ENCODE results near the gene MEF2D.

MEF2D gene

DNA sequence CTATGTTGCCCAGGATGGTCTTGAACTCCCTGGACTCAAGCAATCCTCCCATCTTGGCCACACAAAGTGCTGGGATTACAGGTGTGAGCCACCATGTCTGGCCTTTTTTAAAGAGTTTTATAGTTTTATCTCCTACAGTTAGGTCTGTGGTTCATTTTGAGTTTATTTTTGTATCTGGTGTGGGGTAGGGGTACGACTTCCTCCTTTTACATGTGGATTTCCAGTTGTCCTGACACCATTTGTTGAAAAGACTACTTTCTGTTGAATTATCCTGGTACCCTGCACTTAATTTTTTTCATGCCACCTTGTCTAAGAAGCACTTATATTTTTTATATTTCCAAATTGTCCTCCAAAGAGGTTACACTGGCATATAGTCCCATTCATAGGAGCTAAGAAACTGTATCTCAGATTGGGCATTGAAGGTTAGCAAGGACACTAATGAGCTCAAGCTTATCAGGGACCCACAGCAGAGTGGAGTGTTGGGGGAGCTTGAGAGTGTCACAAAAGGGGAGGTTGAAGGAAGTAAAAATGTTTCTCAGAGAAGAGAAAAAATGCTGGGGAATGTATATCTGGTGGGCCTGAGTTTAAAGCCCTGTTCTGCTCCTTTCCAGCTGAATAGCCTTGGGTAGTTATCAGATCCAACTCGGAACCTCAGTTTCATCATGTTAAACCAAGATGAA is 23.4 kb upstream of the MEF2D start:
- DNase-seq (ENCODE audit: low read depth) = no peak

DNA sequence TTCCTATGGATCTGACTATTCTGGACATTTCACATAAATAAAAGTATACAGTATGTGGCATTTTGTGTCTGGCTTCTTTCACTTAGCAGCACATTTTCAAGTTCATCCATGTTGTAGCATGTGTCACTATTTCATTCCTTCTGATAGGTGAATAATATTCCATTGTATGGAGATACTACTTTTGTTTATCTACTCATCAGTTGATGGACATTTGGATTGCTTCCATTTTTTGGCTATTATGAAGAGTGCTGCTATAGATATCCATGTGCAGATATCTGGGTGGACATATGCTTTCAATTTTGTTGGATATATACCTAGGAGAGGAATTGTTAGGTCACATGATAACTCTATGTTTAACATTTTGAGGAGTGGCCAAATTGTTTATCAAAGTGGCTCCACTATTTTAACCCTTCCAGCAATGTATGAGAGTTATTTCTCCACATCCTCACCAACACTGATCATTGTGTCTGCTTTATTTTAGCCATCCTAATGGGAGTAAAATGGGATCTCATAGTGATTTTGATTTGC is 21.9 kb upstream of the MEF2D start:
- DNase-seq (ENCODE audit: low read depth) = no peak

DNA sequence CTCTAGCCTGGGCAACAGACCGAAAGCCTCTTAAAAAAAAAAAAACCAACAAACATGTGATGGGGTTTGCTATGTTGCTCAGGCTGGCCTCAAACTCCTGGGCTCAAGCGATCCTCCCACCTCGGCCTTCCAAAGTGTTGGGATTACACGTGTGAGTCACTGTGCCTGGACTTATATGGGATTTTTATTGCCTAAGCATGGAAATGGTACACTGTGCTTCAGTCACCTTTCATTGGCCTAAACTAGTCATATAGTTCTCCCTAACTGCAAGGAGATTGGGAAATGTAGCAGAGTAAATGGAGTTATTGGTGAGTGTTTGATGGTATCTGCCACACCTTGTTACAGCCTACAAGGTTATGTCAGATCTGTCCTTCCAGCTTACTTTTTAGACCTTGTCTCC is 17.2 kb upstream of the MEF2D start:
- peak; percentile 69 for DNase-seq (ENCODE audit: low read depth)

DNA sequence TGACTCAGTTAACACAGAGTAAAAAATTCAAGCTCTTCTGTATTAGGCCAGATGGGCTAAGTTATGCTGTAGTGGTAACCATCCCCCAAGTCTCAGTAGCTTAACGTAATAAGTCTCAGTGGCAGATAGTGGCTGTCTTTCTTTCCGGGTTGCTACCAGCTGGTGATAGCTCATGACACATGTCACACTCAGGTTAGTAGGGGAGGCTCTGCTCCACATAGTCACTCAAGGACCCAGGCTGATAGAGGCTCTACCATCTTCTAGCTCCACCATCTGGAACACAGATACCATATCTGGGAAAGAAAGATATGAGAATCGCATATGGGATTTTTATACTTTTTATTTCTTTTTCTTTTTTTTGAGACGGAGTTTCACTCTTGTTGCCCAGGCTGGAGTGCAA is 16.2 kb upstream of the MEF2D start:
- DNase-seq (ENCODE audit: low read depth) = no peak

DNA sequence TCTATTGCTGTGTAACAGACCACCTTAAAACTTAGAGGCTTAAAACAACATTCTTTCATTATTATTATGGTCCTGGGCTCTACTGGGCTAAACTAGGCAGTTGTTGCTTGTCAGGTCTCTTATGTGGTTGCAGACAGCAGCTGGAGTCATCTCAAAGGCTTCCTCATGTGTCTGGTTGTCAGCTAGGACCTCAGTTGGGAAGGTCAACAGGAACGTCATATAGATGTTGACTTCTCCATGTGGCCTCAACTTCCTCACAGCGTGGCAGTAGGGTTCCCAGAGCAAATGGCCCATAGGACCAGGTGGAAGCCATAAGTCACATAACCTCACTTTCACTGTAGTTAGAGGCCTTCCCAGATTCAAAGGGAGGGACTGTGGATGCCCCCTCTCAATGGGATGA is 15.4 kb upstream of the MEF2D start:
- no peak for DNase-seq (ENCODE audit: low read depth)

DNA sequence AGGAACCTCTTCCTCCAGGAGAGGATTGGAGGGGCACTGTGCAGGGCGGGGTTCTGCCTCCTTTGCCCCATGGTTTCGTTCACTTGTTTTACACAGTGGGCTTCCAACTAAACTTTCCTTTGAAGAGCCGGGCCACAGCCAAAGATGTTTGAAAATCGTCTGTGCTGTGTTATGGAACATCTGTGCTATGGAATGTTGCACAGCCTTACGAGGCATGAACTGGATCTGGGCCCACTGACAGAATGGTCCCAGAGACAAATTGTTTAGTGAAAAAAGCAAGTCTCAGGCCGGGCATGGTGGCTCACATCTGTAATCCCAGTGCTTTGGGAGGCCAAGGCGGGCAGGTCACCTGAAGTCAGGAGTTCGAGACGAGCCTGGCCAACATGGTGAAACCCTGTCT is 12.6 kb upstream of the MEF2D start:
- no peak for DNase-seq (ENCODE audit: low read depth)

DNA sequence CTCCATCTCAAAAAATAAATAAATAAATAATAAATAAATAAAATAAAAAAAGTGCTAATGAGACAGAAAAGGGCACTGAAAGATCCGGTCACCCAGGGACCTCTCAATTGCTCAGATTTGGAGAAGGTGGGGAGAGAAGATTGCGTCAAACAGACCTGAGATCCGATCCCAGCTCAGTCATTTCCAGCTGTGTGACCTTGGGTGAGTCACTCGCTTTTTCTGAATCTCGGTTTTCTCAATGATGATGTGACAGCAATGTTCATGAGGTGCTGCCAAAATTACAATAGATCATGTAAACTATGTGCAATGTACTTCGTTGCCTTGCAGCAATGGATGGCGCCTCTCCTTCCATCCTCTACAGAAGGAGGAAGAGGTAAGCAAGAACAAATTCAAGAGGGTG is 11.1 kb upstream of the MEF2D start:
- DNase-seq (ENCODE audit: low read depth) = no peak

DNA sequence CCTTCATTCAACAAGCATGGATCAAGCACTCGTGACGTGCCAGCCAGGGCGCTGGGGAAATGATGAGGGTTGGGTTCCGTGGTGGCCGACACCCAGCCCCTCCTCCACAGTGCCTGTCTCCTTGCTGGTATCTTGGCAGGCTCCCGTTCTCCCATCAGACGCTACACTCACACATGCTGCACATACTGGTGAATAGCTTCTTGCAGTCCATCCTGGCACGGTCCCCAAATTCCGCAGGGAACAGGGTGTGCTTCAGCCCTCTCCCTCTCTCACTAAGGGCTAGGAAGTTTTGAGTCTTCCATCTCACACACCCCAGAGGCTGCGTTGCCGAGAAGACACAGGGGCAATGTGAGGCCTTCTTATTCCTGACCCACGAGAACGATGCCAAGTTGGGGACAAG is 10.1 kb upstream of the MEF2D start:
- no peak for DNase-seq (ENCODE audit: low read depth)

DNA sequence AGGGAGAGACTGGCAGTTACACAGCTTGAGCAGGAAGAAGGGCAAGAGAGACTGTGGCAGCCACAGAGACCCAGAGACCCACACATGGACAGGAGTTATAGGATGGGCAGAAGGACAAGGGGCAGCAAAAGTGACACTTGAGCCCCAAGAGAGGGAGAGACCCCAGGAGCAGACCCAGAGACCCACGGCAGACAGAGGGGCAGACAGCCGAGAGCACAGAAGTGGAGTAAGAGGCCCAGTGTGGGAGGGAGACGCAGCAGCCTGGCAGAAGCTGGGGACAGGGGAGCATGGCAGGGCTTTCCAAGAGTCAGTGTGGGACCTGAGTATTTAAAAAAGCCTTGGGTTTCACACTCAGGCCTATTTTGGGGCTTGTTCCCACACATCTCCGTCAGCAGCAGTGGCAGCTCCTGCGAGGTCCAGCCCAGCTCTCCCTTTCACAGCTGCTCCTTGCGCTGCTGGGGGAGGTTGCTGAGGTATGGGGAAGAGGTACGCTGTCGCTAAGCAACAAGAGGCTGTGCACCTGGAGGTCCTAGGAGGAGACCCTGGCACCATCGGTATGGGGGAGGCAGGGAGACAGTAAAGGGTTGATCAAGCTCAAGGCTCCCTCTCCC is 9.0 kb upstream of the MEF2D start:
- no peak for DNase-seq (ENCODE audit: low read depth)

DNA sequence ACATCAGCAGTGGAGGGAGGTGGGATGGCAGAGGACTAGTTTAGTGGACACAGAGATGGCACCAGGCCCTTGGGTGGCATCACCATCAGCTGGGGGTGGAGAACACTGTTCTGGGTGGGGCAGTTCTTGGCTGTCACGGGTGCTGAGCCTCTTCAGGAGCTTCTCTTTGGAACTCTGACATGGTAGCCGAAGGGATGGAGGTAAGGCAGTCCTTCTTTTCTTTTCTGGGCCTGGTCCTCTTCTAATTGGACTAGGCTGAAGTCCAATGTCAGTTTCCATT is 8.3 kb upstream of the MEF2D start:
- no peak for DNase-seq (ENCODE audit: low read depth)

DNA sequence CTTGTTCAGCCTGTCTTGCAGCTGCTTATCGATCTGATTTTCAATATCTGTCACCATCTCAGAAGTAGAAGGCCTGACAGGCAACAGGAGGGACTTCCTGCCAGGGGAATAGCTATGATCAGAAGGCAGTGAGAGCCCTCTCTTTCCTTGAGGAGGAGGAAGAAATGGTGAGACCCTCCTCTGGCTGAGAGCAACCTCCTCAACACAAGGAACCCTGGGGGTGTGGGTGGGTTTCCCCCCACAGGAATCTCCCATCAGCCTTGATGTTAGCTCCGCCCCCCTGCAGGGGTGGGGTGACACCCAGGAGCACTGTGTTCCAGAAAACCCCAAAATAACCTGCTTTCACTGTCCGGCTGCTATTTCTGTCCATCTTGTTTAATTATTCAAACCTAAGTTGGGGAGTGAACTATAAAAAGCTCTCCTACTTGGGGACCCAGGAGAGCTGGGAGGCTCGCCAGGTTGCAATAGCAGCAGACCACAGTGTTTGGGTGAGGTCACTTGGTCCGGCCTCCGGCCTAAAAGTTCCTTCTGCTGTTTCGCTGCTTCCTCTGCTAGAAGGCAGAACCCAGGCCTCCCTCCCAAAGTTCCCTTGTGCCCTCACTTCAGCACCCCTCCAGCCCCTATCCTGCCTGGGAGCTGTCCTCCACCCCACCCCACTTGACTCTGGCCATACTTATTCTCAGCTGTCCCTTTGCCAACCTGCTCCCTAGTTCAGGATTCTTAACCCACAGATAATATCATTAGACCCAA is 7.8 kb upstream of the MEF2D start:
- no peak for DNase-seq (ENCODE audit: low read depth)

DNA sequence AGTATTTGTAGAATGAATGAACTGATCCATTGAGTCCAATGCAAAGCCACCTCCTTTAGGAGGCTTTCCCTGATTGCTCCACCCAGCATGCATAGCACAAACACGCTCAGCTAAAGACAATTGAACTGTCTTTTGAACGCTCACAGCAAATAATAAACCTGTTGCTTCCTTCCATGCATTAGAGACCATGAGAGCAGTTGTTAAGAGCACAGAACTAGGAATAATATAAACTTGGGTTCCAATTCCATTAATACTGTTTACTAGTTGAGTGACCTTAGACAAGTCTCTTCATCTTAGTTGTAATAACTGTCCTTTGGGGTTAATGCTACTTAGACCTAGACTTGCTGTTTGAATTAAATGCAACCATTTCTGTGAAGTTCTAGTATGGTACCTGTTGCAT is 5.9 kb upstream of the MEF2D start:
- DNase-seq (ENCODE audit: low read depth) = no peak

DNA sequence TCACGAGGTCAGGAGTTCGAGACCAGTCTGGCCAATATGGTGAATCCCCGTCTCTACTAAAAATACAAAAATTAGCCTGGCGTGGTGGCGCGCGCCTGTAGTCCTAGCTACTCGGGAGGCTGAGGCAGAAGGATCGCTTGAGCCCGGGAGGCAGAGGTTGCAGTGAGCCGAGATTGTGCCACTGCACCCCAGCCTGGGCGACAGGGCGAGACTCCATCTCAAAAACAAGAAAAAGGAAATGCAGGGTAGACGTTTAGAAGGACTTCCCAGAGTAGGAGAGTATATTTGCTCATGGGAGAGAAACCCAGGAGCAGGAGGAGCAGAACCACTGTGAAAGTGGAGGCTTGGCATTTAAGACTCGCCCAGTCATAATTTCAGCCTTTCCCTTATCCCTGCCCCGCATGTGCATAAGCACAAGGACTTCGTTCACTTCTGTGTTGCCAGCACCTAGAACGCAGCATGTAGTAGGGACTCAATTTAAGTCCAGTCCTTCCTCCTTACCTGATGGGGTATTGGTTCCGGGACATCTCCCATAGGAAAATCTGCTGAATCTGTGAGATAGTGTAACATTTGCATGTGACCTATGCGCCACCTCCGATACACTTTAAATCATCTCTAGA is 5.2 kb upstream of the MEF2D start:
- DNase-seq (ENCODE audit: low read depth) = no peak

DNA sequence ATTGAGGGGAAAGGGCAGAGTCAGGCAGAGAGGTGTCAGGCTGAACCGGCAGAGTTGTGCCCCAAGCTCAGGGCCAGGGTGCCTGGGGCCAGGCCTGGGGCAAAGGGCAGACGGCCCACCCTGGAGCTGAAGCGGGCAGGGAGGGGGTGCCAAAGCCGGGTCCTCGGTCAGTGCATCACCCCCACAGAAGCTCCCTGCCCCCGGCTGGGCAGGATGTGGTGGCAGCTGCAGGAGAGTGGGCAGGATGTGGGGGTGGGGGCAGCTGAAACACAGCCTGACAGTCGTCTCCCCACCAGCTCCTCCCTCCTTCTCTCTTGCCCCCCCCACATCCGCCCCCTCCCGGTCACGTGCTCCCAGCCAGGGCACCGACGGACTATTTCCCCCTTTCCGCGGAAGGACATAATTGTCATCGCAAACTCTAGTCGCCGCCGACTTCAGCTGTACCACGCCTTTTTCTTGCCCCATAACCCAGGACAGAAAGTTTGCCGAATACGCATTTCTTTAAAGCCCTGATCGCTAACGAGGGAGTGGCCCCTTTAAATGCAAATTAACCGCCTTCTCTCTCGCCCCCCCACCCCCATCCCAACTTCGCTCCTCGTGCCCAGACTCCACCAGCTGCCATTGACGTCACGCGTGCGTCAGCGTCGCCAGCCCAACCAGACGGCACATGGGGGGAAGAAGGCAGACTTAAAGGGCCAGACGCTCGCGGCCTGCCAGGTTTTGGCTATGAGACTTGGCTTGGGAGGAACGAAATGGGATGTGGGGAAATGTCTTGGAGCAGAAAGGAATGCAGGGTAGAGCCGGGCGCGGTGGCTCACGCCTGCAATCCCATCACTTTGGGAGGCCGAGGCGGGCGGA is 4.5 kb upstream of the MEF2D start:
- DNase-seq (ENCODE audit: low read depth) = peak; percentile 99

DNA sequence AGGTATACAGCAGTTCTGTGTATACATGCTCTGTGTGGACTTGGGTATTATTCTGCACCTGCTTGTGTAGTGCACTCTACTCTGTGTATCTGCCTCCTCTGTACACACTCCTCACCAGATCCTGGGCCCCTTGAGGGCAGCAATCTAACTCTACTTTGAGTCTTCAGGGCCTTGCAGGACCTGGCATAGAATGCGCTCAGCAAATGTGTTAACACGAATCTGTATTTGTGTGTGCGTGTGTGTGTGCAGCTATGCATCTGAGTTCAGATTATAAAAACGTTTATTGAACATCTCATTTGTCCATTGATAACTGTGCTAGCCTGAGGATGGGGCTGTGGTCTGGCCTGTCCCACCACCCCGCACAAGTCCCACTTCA is 3.9 kb upstream of the MEF2D start:
- DNase-seq (ENCODE audit: low read depth) = no peak

DNA sequence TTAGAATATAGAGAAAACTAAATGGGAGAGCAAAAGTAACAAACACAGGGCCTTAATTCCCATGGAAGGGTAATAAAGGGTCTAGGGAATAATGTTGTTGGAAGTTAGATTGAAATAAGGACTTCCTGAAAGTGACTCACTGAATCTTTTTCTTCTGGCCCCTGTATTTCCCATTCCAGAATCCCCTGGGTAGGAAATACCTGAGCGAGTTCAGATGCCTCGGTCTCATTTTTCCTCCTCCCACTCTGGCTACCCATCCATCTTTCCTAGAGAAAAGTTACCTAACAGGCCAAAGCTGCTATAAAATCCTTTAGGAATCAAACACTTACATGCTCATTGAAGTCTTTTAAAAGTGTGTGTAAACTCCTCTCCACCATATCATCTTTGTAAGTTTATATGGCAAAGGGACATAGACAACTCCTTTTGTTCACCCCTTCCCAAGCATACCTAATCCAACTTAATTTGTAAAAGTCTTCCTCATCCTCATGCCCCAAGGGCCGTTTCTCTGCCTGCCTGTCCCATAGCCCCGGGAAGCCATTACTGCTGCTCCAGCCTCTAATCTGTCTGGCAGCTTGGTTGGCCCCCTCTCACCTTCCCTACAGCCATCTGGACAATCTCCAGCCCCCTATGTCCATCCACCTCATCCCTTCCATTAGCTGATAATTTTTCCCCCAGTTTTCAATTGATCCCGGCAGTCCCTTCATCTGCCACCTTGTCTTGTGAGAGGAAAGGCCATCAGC is 3.3 kb upstream of the MEF2D start:
- no peak for DNase-seq (ENCODE audit: low read depth)

DNA sequence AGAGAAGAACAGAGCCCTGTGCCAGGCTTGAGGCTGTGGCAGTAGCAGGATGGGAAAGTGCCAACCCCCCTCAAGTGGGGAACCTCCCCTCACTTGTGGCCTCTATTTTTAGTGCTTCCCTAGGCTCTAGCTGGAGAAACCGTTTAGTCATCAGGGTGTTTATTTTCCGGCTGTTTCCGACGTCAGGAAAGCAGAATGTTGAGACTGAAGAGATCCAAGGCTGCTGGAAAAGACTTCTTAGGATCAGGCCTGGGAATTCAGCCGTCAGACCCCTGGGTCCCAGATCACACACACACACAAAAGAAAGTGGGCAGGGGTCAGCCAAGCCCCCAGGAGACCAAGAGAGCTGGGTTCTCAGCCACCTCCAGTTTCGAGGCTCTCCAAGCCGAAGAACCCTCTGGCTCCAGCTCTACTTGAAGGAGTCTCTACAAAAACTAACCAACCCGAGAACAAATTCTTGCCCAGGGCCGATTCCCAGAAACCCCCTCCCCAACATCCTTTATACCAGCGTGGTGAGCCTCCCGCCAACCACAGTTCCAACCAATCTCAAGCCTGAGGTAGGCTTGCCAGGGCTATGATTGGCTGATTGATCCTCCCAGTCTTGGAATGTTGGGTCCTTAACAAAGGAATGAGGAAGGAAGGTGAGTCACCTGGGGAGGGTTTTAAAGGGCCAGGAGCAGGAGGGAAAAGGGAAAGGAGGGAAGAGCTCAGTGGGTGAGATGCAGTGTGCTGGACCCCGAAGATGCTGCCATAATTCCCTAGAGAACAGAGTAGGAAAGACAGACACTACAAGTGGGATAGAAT is 2.5 kb upstream of the MEF2D start:
- DNase-seq (ENCODE audit: low read depth) = peak; percentile 93

DNA sequence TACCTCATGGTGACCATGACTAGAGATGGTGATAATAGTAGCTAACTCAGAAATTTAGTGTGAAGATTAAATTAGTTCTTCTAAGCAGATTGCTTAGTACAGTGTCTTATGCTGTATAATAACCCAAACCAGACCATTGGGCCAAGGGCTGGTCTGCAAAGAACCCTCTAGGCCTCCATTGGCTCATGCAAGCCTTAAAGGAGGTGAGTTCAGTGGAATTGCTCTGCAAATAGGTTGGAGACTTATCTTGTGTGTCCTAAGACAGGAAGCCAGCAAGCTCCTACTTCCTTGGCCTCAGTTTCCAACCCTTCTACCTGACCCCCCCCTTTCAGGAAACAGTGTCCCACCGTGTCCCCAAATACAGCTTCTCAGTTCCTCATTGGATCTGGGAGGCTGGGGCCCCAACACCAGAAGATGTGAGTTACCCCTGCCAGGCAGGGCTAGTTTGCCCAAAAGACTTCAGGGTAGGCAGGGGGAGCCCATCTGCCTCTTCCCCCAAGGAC is 1.9 kb upstream of the MEF2D start:
- no peak for DNase-seq (ENCODE audit: low read depth)

DNA sequence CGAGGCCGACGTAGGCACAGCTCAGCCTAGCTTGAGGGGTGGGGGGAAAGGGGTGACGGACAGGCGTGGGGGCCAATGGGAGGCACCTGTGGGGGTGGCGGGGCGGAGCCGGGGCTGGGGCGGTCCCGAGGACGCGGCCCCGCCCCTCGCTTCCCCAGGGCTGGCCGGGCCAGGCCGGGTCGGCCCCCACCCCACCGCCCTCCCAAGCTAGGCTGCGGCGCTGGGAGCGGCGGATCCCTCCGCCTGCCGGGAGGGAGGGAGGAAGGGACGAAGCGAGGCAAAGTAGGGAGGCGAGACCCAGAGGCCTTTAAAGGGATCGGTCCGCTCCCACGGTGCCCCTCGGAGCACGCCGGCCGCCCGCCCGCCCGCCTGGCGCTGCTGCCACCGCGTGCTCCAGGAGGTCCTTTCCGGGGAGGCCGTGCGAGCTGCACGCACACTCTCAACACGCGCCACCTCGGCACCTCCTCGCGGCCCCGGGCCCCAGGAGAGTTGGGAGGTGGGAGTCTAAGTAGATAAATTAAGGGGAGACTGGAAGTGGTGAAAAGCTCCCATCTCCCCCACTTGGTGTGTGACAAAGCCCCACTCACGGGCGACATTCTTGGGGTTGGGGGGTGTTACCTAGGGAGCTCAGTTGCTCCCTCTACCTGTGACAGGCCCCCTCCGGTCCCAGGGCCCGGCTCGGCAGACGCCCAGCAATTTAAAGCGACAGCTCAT is 375 bp upstream of the MEF2D start:
- DNase-seq (ENCODE audit: low read depth) = peak; percentile 95

Measured in amniotic epithelial cell (primary cell).